Endothelial cell of umbilical vein (primary cell): Measurements from ENCODE around the gene MORC4. TPM values are rescaled to one million over a fixed set of nuclear protein-coding genes. Genes with fewer than 3 reads are reported as not detected.

Experiments
- BruUV-seq: library from RNA; stranded (reverse); fragments of 400-500 nt; replicated peaks from 2 replicates; lab custom pipeline; 2021; lab: Mats Ljungman, UMichigan
- CTCF ChIA-PET: fragments of 300-600, 350-600 bp; sonication (Branson Sonifier 250); formaldehyde crosslinking; loops from one replicate; lab custom pipeline; 2021; ENCODE audit warnings: antibody characterized with exemption, inconsistent platforms; lab: Charles Lee
- POLR2A ChIA-PET: fragments of 300-600, 350-600 bp; sonication (Branson Sonifier 250); formaldehyde crosslinking; loops from one replicate; lab custom pipeline; 2021; ENCODE audit warnings: antibody characterized with exemption, inconsistent platforms; lab: Charles Lee
- DNase-seq: peaks from one replicate; pipeline ENCODE4 v3.0.0-alpha.2; 2011; ENCODE audit warnings: low read depth, low spot score
- FAIRE-seq: peaks from 2 replicates; lab custom pipeline; 2011; peaks lifted over from hg19 to GRCh38; lab: Jason Lieb, UNC
- H2AFZ ChIP-seq: 2 replicates; pipeline ENCODE4 v1.6.0; 2012; ENCODE audit warnings: low read depth, low read length, control low read depth, inconsistent platforms
- H3K27ac ChIP-seq: 2 replicates; pipeline ENCODE4 v1.5.1; 2011; ENCODE audit warnings: low read depth, mild to moderate bottlenecking, control low read depth, low read length, moderate library complexity; ENCODE audit not compliant: insufficient read depth
- H3K27me3 ChIP-seq, 2 experiments: 2 replicates each; pipeline versions ENCODE4 v1.6.0 to v1.6.1; 2011; ENCODE audit warnings: low read length in 2 of 2, mixed read lengths in 1 of 2; ENCODE audit not compliant: control insufficient read depth in 2 of 2, insufficient read depth in 2 of 2
- H3K36me3 ChIP-seq, 2 experiments: 2 replicates in 1 of 2; 3 replicates in 1 of 2; pipeline ENCODE4 v1.5.1; 2011; ENCODE audit warnings: low read length in 2 of 2, mild to moderate bottlenecking in 1 of 2, moderate library complexity in 1 of 2; ENCODE audit not compliant: control insufficient read depth in 2 of 2, insufficient read depth in 2 of 2; ENCODE audit errors: extremely low read depth in 1 of 2
- H3K4me1 ChIP-seq: 3 replicates; pipeline ENCODE4 v1.5.1; 2011; ENCODE audit warnings: mild to moderate bottlenecking, low read length; ENCODE audit not compliant: control insufficient read depth, insufficient read depth; ENCODE audit errors: extremely low read depth
- H3K4me2 ChIP-seq: 2 replicates; pipeline ENCODE4 v1.6.1; 2011; ENCODE audit warnings: low read length, control low read depth, mixed read lengths; ENCODE audit not compliant: insufficient read depth
- H3K4me3 ChIP-seq, 3 experiments: fragments of 200-600 bp in 1 of 3; sonication (generic), shearing (Covaris generic) in 1 of 3; replicated peaks in 1 of 3; 2 replicates each; pipeline ENCODE4 v1.5.1; 2011 to 2016; ENCODE audit warnings: control low read depth in 3 of 3, low read length in 3 of 3, mild to moderate bottlenecking in 2 of 3, inconsistent platforms in 1 of 3, low read depth in 1 of 3, moderate library complexity in 1 of 3; ENCODE audit not compliant: insufficient read depth in 1 of 3
- H3K79me2 ChIP-seq: 2 replicates; pipeline ENCODE4 v1.6.0; 2012; ENCODE audit warnings: low read length, inconsistent platforms; ENCODE audit not compliant: control insufficient read depth, insufficient read depth
- H3K9ac ChIP-seq: replicated peaks from 2 replicates; pipeline ENCODE3; 2011; ENCODE audit warnings: low read length, control low read depth; ENCODE audit not compliant: insufficient read depth; ENCODE audit errors: extremely low read depth
- H3K9me1 ChIP-seq: replicated peaks from 3 replicates; pipeline ENCODE4 v1.6.0; 2011; ENCODE audit warnings: mild to moderate bottlenecking, low read length; ENCODE audit not compliant: control insufficient read depth, insufficient read depth; ENCODE audit errors: extremely low read depth
- H3K9me3 ChIP-seq: replicated peaks from 2 replicates; pipeline ENCODE4 v1.5.1; 2012; ENCODE audit warnings: low read length, inconsistent platforms; ENCODE audit not compliant: control insufficient read depth, insufficient read depth
- H4K20me1 ChIP-seq: replicated peaks from 2 replicates; pipeline ENCODE3; 2011; ENCODE audit warnings: mild to moderate bottlenecking, low read length; ENCODE audit not compliant: control insufficient read depth, insufficient read depth; ENCODE audit errors: extremely low read depth
- EZH2 ChIP-seq: IDR thresholded peaks from 2 replicates; pipeline ENCODE4 v1.6.1; 2012; ENCODE audit warnings: borderline replicate concordance, low read depth, mild to moderate bottlenecking, moderate library complexity, low read length, inconsistent platforms; ENCODE audit not compliant: severe bottlenecking
- JUN ChIP-seq: IDR thresholded peaks from 2 replicates; pipeline ENCODE4 v1.6.1; 2011; ENCODE audit warnings: borderline replicate concordance, low read depth; ENCODE audit not compliant: insufficient read length, insufficient read depth
- POLR2A ChIP-seq: IDR thresholded peaks from 2 replicates; pipeline ENCODE4 v1.6.1; 2012; ENCODE audit warnings: low read depth, mild to moderate bottlenecking, control low read depth, low read length
- POLR2AphosphoS5 ChIP-seq: IDR thresholded peaks from 2 replicates; pipeline ENCODE4 v1.6.1; 2012; ENCODE audit warnings: low read depth, mild to moderate bottlenecking, control low read depth, low read length, moderate library complexity; ENCODE audit not compliant: insufficient read depth
- dilution Hi-C: fragments of 300-500 bp; cut with MboI; formaldehyde crosslinking; loops from one replicate; pipeline ENCODE4 v1.15.0; 2019; ENCODE audit warnings: low sequenced_read_pairs; ENCODE audit not compliant: extremely low pct_ligation_motif_present
- intact Hi-C: fragments of 100-400 bp; cut with micrococcal nuclease; formaldehyde crosslinking; loops from one replicate; pipeline ENCODE4 v1.10.0; 2022
- polyA plus RNA-seq, 4 experiments: library from polyadenylated mRNA; depleted of rRNA in 3 of 4; stranded (reverse) in 3 of 4; unstranded in 1 of 4; fragments of >200 nt; gene quantifications; 2 replicates each; pipeline versions ENCODE4 v1.2.1 to v1.2.3, GENCODE V29; 2011 to 2012; ENCODE audit warnings: missing spikeins in 1 of 4
- total RNA-seq: library from RNA; stranded (reverse); gene quantifications from 2 replicates; pipeline ENCODE4 v1.2.3, GENCODE V29; 2021

MORC4 gene
- total and polyA plus RNA-seq, 2 donors (not counting 3 experiments of a cell fraction or from before 2014, with no cell fraction given): 4.3 to 12.0 TPM

DNA sequence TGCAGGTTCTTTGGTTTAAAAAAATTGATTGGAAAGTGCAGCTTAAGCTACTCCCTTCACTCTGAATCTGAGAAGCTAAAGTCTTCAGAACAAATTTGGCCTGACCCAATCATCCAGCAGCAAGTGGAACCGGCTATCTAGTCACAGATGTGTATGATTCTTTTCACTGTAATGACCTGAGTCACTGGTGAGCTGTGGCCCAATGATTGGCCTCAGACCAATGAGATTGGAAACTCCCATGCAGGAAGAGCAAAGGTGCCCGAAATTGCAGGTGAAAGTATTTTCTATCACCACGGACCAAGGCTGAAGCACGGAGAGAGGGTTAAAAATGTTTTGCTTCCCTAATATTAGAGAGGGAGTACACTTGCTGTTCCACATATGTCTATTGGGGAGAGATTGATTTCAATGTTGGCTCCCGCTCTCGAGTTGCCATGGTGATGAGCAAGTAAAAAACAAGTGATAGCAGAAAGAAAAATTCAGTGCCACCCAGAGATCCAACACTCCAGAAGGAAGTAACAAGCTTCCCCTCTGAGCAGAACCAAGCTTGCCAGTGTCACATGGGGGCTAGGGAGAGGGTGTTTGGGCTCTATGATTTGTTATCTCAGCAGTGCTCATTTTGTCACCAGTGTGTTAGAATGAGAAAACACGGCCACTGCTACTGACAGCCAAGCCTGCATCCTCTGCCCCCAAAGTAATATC, 108.1 kb downstream of the MORC4 start:
- POLR2A ChIA-PET: no interaction called here
- no peak for FAIRE-seq
- TF ChIP-seq POLR2A (no peak), POLR2AphosphoS5 (no peak), EZH2 (no peak), JUN (no peak)

More for the DNA sequence above, 108.1 kb downstream of the MORC4 start:
- no peak overlapping the region for H3K27ac ChIP-seq
- H3K9me3 ChIP-seq: no peaks in the 10 kb centered on the region
- intact Hi-C loops (loop anchor here (10.0 kb wide), 2 partner anchors 133 to 433 kb away; no protein-coding TSS in a partner anchor), dilution Hi-C loops (no loop called here)
- no peaks in the 10 kb centered on the region for H3K9me1 ChIP-seq
- BruUV-seq: no TSS peak
- H3K4me2 ChIP-seq: no peak overlapping the region
- no peak overlapping the region for H2AFZ ChIP-seq
- H3K4me3 ChIP-seq: no peak overlapping the region
- no peaks in the 10 kb centered on the region for H3K79me2 ChIP-seq
- H3K4me1 ChIP-seq: peaks cover 16% of the 10 kb centered on the region
- no peaks in the 10 kb centered on the region for H3K27me3 ChIP-seq
- no peak overlapping the region for H3K9ac ChIP-seq
- CTCF ChIA-PET: interaction anchor here (1.4 to 5.3 kb wide), 2 partner anchors 18 to 69 kb away, joined by 6 to 121 read pairs; no protein-coding TSS in a partner anchor
- no peak for DNase-seq
- no peaks in the 10 kb centered on the region for H3K36me3 ChIP-seq
- H4K20me1 ChIP-seq: no peaks in the 10 kb centered on the region

Other genes with a start within 250 kb of the MORC4 start
- 3.9 and 6.6 TPM in 2 replicates for gene TBC1D8B, start 197.5 kb downstream of the MORC4 start, total RNA-seq
- 1.4 TPM in 2 replicates for gene TBC1D8B, start 197.5 kb downstream of the MORC4 start, polyA plus RNA-seq
- gene RIPPLY1, start 96.9 kb downstream of the MORC4 start, total RNA-seq: not detected in 2 replicates
- not detected in 2 replicates for gene RIPPLY1, start 96.9 kb downstream of the MORC4 start, polyA plus RNA-seq
- not detected in 2 replicates for gene CLDN2, start 79.8 kb downstream of the MORC4 start, total RNA-seq
- not detected in 2 replicates for gene CLDN2, start 79.8 kb downstream of the MORC4 start, polyA plus RNA-seq
- gene RBM41, start 118.6 kb upstream of the MORC4 start, total RNA-seq: 13.0 and 16.0 TPM in 2 replicates
- gene RBM41, start 118.6 kb upstream of the MORC4 start, polyA plus RNA-seq: 1.1 and 1.5 TPM in 2 replicates
- gene NUP62CL, start 206.2 kb upstream of the MORC4 start, total RNA-seq: not detected in 2 replicates
- gene NUP62CL, start 206.2 kb upstream of the MORC4 start, polyA plus RNA-seq: not detected in 2 replicates
- not detected in 2 replicates for gene DNAAF6, start 206.4 kb upstream of the MORC4 start, total RNA-seq
- gene DNAAF6, start 206.4 kb upstream of the MORC4 start, polyA plus RNA-seq: not detected in 2 replicates